Measurements from ENCODE around the gene CRIP1. TPM values are rescaled to one million over a fixed set of nuclear protein-coding genes. Genes with fewer than 3 reads are reported as not detected.

The CRIP1 gene
- polyA plus RNA-seq, 1 donor (not counting 4 experiments of a cell fraction or from before 2014, with no cell fraction given): 1.7 TPM

DNA sequence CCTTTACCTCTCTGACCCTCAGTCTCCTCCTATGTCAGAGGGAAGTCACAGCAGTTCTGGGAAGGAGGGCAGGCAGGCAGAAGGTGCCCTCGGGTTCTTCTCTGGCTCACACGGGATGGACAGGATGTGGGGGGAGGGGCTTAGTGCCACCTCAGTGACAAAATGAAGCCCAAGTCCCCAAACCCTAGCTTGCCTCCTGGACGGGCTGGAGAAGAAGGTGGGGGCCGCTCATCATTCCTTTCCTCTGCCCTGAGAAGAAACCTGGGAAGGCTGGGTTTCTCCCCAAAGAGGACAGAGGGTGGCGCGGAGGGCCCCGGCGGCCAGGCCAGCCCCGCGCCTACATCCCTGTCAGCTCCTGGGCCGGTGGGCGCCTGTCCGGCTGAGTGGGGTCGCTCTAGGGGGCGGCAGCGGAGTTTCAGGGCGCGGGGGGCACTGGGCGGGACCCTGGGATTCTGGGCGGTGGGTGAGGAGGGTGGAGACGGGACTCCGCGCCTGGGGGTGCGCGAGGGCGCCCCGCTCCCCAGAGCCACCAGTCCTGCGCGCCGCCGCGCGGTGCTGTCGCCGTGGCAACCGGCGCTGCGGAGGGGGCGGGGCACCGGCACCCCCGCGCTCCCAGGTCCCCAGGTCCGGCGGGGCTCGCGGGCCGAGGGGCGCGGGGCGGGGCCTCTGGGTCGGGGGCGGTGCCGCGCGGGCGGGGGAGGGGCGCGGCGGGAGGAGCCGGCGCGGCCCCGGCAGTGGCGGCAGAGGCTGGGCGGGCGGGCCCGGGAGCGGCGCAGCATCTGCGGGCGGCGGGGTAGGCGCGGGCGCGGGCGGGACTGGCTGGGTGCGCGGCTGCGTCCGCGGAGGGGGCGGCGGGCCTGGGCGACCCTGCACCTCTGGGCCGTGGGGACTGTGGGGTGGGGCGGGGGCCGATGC lies 39.4 kb downstream of the CRIP1 start, which contains the start of gene TMEM121:
TMEM121 (plus strand) TSS at position 723 of the 915 bp plus-strand sequence. CDS start 2,252 bp downstream, outside the sequence.
- H3K27me3 ChIP-seq (ENCODE audit: control insufficient read depth, extremely low read depth, insufficient read depth, low read length): peaks cover 49% of the 10 kb centered on the region
- dilution Hi-C loops (cut with MboI; ENCODE audit: extremely low pct_ligation_motif_present, low sequenced_read_pairs): no loop called here
- H3K4me2 ChIP-seq (ENCODE audit: control insufficient read depth, extremely low read depth, insufficient read depth, low read depth, low read length): peak within 1 kb of the TSS; percentile 51
- H3K27ac ChIP-seq (ENCODE audit: control insufficient read depth, insufficient read depth, low read length): no peak within 1 kb of the TSS
- H3K79me2 ChIP-seq (ENCODE audit: control insufficient read depth, insufficient read depth, low read length): no peaks in the 10 kb centered on the region
- peak within 1 kb of the TSS; percentile 14 to 32 (median 27) for H3K4me3 ChIP-seq (ENCODE audit: control insufficient read depth in 2 of 3, extremely low read depth in 1 of 3, insufficient read depth in 2 of 3, low read depth in 1 of 3, low read length in 3 of 3)
- H3K9me3 ChIP-seq (ENCODE audit: control insufficient read depth, low read depth, low read length): no peaks in the 10 kb centered on the region
- DNase-seq (ENCODE audit: low read depth, low spot score): no peak
- no peaks in the 10 kb centered on the region for H3K9me1 ChIP-seq (ENCODE audit: control insufficient read depth, extremely low read depth, insufficient read depth, low read length)
- no peak for FAIRE-seq
- H3K9ac ChIP-seq (ENCODE audit: control insufficient read depth, extremely low read depth, insufficient read depth, low read length): no peak within 1 kb of the TSS
- H3K4me1 ChIP-seq (ENCODE audit: control insufficient read depth, extremely low read depth, insufficient read depth, low read length): peaks cover 7% of the 10 kb centered on the region
- TF ChIP-seq, protein P1, sequence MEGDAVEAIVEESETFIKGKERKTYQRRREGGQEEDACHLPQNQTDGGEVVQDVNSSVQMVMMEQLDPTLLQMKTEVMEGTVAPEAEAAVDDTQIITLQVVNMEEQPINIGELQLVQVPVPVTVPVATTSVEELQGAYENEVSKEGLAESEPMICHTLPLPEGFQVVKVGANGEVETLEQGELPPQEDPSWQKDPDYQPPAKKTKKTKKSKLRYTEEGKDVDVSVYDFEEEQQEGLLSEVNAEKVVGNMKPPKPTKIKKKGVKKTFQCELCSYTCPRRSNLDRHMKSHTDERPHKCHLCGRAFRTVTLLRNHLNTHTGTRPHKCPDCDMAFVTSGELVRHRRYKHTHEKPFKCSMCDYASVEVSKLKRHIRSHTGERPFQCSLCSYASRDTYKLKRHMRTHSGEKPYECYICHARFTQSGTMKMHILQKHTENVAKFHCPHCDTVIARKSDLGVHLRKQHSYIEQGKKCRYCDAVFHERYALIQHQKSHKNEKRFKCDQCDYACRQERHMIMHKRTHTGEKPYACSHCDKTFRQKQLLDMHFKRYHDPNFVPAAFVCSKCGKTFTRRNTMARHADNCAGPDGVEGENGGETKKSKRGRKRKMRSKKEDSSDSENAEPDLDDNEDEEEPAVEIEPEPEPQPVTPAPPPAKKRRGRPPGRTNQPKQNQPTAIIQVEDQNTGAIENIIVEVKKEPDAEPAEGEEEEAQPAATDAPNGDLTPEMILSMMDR (optimal IDR thresholded peaks at IDR 0.05 in 1 of 3, IDR thresholded peaks at IDR 0.05 in 1 of 3, conservative IDR thresholded peaks at IDR 0.05 in 1 of 3; ENCODE audit: extremely low read depth in 1 of 3, insufficient read depth in 2 of 3, low read length in 3 of 3): no peak
- TF ChIP-seq EZH2 (IDR thresholded peaks at IDR 0.05; ENCODE audit: low read length): peak; percentile 70
- H2AFZ ChIP-seq (ENCODE audit: control insufficient read depth, low read length): peak within 1 kb of the TSS; percentile 6
- H4K20me1 ChIP-seq (ENCODE audit: control insufficient read depth, extremely low read depth, insufficient read depth, low read length): no peaks in the 10 kb centered on the region
- no peaks in the 10 kb centered on the region for H3K36me3 ChIP-seq (ENCODE audit: control insufficient read depth in 2 of 2, extremely low read depth in 1 of 2, insufficient read depth in 2 of 2, low read length in 2 of 2)

DNA sequence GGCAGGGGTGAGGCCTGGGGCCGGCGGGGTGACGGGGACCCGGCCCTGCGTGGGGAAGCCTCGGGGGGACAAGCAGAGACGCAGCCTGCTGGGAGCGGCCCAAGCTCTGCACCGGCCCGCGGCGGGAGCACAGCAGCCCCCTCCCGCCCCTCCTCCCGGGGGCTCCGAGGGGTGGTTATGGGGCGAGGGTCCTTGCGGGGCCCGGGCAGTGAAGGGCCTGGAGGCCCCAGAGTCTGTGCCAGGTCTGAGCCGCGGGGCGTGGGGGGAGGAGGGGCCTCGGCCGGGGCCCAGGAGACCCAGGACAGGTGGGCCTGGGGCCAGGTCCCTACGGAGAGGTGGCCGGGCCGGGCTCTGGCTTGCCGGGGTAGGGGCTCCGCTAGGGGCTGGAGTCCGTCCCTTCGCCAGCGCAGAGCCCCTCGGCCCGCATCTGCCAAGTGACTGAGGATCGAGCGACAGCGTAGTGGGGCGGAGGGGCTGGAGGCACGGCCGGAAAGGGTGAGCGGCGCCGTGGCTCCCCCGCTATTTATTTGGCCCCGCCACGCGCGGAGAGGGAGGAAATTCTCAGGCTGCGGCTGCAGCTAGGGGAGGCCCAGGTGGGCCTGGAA lies 40.2 kb downstream of the CRIP1 start:
- no peaks in the 10 kb centered on the region for H4K20me1 ChIP-seq (ENCODE audit: control insufficient read depth, extremely low read depth, insufficient read depth, low read length)
- dilution Hi-C loops (cut with MboI; ENCODE audit: extremely low pct_ligation_motif_present, low sequenced_read_pairs): no loop called here
- DNase-seq (ENCODE audit: low read depth, low spot score): no peak

More for the DNA sequence above, 40.2 kb downstream of the CRIP1 start:
- Histone ChIP-seq H3K9ac (ENCODE audit: control insufficient read depth, extremely low read depth, insufficient read depth, low read length) (no peak overlapping the region), H3K4me1 (ENCODE audit: control insufficient read depth, extremely low read depth, insufficient read depth, low read length) (peaks cover 7% of the 10 kb centered on the region), H3K79me2 (ENCODE audit: control insufficient read depth, insufficient read depth, low read length) (no peaks in the 10 kb centered on the region), H3K27me3 (ENCODE audit: control insufficient read depth, extremely low read depth, insufficient read depth, low read length) (peaks cover 49% of the 10 kb centered on the region), H3K4me3 (ENCODE audit: control insufficient read depth in 2 of 3, extremely low read depth in 1 of 3, insufficient read depth in 2 of 3, low read depth in 1 of 3, low read length in 3 of 3) (peak overlapping the region; percentile 14 to 32 (median 27)), H2AFZ (ENCODE audit: control insufficient read depth, low read length) (peak overlapping the region; percentile 6), H3K4me2 (ENCODE audit: control insufficient read depth, extremely low read depth, insufficient read depth, low read depth, low read length) (peak overlapping the region; percentile 51), H3K9me1 (ENCODE audit: control insufficient read depth, extremely low read depth, insufficient read depth, low read length) (no peaks in the 10 kb centered on the region), H3K36me3 (ENCODE audit: control insufficient read depth in 2 of 2, extremely low read depth in 1 of 2, insufficient read depth in 2 of 2, low read length in 2 of 2) (no peaks in the 10 kb centered on the region), H3K27ac (ENCODE audit: control insufficient read depth, insufficient read depth, low read length) (no peak overlapping the region), H3K9me3 (ENCODE audit: control insufficient read depth, low read depth, low read length) (no peaks in the 10 kb centered on the region)
- TF ChIP-seq, protein P1 (optimal IDR thresholded peaks at IDR 0.05 in 1 of 3, IDR thresholded peaks at IDR 0.05 in 1 of 3, conservative IDR thresholded peaks at IDR 0.05 in 1 of 3; ENCODE audit: extremely low read depth in 1 of 3, insufficient read depth in 2 of 3, low read length in 3 of 3): no peak
- TF ChIP-seq EZH2 (IDR thresholded peaks at IDR 0.05; ENCODE audit: low read length): peak; percentile 79
- no peak for FAIRE-seq

Measured in keratinocyte (primary cell).